ENCODE data around the gene FOXP1.

FOXP1 gene

DNA sequence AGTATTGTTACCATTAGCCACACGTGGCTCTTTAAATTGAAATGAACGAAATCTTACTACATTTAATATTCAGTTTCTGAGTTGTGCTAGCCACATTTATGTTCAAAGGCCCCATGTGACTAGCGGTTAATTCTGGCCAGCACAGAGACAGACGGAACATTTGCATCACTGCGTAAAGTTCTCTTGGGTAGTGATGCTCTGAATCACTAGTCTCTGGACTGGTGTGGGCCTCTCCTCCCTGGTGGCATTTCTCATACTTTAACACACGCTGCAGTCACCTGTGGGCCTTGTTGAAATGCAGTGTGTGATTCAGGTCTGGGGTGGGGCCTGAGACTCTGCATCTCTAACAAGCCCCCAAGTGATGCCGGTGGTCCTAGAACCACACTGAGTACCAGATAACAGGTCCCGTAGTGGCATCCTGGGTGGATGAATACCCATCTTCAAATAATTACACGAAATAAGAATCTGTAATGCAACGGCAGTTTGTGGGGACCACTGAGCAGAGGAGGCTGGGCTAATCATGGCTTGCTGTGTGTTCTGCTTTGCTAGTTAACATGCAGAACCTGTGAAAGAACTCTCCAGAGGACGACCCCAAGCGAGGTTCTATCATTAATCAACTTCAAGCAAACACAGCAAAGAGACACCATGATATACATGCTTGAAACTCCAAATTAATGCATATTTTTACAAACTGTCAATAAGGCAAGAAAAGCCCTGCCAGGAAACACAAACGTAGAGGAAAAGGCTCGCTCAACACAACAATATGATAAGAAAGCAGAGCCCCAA is 623.8 kb downstream of the FOXP1 start:
- peak overlapping the region; percentile 72 for H3K27ac Mint-ChIP-seq
- H3K4me1 Mint-ChIP-seq (ENCODE audit: low read depth): peaks cover 10% of the 10 kb centered on the region
- H3K9me3 Mint-ChIP-seq (ENCODE audit: low read depth): no peaks in the 10 kb centered on the region
- peaks cover 16% of the 10 kb centered on the region for H3K36me3 Mint-ChIP-seq
- H3K27me3 Mint-ChIP-seq: no peaks in the 10 kb centered on the region
- H3K4me3 Mint-ChIP-seq: no peak overlapping the region

DNA sequence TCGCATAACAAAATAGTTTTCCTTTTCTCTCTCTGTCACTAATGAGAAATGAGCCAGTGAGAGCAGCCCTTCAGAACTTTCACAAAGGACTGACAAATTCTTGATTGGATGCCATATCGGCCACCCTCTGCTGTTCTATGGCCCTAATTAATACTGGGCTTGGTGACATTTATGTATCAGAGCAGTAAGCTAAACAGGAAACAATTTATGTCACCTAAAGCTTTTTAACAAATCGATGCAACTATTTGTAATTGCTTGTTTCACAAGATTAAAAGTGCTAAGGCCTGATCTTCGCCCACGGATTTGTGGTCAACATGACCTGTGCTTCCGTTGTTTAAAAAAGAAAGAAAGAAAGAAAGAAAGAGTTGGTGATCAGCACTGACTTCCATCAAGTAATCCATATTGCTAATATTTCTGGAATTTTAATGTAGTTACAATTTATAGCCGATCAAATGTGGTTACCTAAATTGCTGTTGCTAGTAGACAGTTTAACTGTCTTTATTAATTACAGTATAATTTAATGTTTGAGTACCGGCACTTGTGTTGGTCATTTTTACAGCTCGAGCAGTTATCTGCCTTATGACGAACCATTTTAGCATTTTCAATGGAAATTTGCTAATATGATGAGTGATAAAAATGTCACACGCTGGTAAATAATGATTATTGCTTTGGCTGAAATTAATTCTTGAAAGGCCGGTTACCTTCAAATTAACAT is 631.3 kb downstream of the FOXP1 start:
- Mint-ChIP-seq H3K4me1 (ENCODE audit: low read depth) (peaks cover 22% of the 10 kb centered on the region), H3K27me3 (no peaks in the 10 kb centered on the region), H3K36me3 (no peaks in the 10 kb centered on the region), H3K9me3 (ENCODE audit: low read depth) (no peaks in the 10 kb centered on the region), H3K4me3 (no peak overlapping the region), H3K27ac (no peak overlapping the region)

DNA sequence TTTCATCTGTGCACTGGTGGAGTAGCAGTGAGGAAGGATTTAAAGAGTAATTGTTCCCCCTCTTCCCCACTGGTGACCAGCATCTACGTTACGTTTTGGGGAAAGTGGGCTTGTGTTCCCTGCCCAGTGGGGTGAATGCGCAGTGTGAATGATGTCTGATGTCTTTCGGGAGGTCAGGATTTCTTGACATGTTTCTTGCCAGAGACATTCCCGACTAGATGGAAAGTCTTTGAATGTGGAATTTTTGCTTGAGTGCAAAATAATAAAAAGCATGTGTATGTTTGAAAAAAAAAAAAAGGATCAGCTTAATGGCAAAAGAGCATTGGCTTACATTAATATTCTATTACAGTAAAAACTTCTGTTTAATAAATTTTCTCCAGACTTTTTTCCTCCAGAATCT is 632.2 kb downstream of the FOXP1 start:
- H3K9me3 Mint-ChIP-seq (ENCODE audit: low read depth): no peaks in the 10 kb centered on the region
- no peak overlapping the region for H3K4me3 Mint-ChIP-seq
- peak overlapping the region; percentile 72 for H3K27ac Mint-ChIP-seq
- H3K36me3 Mint-ChIP-seq: no peaks in the 10 kb centered on the region
- H3K4me1 Mint-ChIP-seq (ENCODE audit: low read depth): peaks cover 17% of the 10 kb centered on the region
- no peaks in the 10 kb centered on the region for H3K27me3 Mint-ChIP-seq

DNA sequence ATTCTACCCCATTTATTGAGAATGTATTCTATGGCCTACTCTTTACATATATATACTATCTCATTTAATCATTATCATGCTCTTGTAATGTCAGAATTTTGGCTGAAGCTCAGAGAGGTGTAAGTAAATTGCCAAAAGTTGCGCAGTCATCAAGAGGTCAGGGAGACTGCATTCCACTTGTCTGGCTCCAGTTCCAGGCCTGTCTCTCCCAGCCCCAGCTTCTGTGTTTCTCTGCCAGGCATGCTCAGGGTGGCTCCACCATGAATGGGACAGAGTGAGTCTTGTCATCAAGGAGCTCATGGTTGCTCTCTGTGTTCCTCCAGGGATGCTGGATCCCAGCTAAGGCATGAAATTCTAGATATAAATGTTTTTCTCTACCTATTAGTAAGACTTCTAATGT is 635.9 kb downstream of the FOXP1 start:
- peaks cover 15% of the 10 kb centered on the region for H3K4me1 Mint-ChIP-seq (ENCODE audit: low read depth)
- peaks cover 5% of the 10 kb centered on the region for H3K27me3 Mint-ChIP-seq
- H3K9me3 Mint-ChIP-seq (ENCODE audit: low read depth): no peaks in the 10 kb centered on the region
- no peak overlapping the region for H3K27ac Mint-ChIP-seq
- H3K4me3 Mint-ChIP-seq: no peak overlapping the region
- peaks cover 2% of the 10 kb centered on the region for H3K36me3 Mint-ChIP-seq

DNA sequence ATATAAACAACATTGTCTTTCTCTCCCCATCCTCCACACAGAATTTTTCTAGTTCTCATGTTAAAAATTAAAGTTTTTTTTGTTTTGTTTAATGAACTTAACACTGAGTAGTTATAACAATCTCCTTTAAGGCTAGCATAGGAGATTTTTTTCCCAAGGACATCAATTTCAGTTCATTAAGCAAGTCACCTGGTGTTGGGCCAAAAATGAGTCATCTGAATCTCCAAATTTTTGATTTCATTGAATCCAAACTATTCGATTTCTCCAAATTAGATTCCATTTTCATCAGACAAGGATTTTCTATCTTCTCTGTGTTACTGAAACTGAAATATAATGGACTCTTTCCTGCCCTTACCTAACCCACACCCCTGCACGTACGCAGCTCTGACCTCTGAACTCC is 639.6 kb downstream of the FOXP1 start:
- peaks cover 4% of the 10 kb centered on the region for H3K9me3 Mint-ChIP-seq (ENCODE audit: low read depth)
- H3K4me1 Mint-ChIP-seq (ENCODE audit: low read depth): no peaks in the 10 kb centered on the region
- H3K27me3 Mint-ChIP-seq: peaks cover 5% of the 10 kb centered on the region
- peaks cover 2% of the 10 kb centered on the region for H3K36me3 Mint-ChIP-seq
- no peak overlapping the region for H3K27ac Mint-ChIP-seq
- no peak overlapping the region for H3K4me3 Mint-ChIP-seq

DNA sequence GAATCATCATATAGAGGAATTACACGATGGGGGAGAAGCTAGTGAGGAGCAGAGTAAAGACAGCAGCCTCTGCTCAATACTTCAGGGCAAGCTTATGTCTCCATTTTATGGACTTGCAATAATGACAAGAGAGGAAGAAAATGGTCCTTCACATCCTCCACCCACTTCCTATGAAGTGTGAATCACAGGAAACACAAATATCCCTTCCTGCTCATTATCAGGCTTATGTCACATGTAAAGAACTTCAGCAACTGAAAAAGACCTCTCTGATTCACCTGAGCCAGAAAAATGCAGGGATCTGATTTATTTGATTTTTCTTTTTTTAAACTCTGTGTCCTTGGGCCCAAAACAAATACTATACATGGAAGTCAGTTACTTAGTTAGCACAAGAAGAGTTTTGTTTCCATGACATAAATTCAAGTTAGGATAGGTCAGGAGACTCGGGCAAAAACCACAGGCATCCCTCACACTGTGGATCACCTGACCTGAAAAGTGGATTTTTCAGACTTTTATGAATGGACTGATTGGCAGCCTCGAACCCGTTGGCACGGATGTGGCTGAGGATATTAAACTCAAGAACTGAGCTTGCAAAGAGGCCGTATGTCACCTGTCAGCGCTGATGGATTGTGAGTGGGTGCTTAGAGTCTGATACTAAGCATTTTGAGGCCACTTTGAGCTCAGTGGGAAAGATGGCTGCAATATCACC is 650.3 kb downstream of the FOXP1 start:
- Mint-ChIP-seq H3K9me3 (ENCODE audit: low read depth) (no peaks in the 10 kb centered on the region), H3K27me3 (no peaks in the 10 kb centered on the region), H3K27ac (no peak overlapping the region), H3K4me3 (no peak overlapping the region), H3K36me3 (no peaks in the 10 kb centered on the region), H3K4me1 (ENCODE audit: low read depth) (peaks cover 5% of the 10 kb centered on the region)

DNA sequence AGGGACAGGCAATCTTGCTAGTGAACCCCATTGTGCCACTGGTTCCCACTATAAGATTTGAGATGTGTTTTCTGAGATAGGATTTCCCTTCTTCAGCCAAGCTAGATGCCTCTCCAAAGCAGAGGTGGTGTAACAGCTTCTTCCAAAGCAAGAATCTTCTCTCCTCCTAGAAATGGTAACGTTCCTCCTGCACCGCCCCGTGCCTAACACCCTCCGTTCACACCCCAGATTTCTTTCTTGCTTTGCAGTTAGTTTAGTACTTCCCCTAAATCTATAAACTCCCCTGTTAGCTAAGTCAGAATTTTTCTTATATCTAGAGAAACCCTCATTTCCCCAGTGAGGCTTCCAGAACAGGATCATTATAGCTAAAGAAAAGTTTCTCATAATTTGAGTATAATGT is 653.5 kb downstream of the FOXP1 start:
- H3K9me3 Mint-ChIP-seq (ENCODE audit: low read depth): no peaks in the 10 kb centered on the region
- H3K27ac Mint-ChIP-seq: no peak overlapping the region
- H3K4me1 Mint-ChIP-seq (ENCODE audit: low read depth): peaks cover 5% of the 10 kb centered on the region
- H3K27me3 Mint-ChIP-seq: no peaks in the 10 kb centered on the region
- H3K36me3 Mint-ChIP-seq: no peaks in the 10 kb centered on the region
- no peak overlapping the region for H3K4me3 Mint-ChIP-seq

DNA sequence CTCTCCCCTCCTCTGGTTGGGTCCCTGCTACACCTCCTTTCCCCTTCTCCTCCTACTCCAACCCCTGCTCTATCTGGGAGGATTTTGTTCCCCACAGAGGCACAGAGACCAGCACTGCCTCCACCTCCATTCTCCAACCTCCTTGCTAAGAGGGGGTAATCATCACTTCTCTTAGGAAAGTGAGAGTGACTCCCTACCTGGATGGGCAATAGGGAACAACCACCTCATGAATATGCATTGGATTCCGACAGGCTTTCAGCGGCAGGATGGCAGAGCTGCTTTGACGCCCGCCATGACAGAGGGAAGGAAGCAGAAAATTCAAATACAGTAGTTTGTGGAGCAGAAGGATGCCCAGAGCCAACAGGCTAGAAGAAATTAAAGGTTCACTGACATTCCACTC is 656.3 kb downstream of the FOXP1 start:
- H3K27me3 Mint-ChIP-seq: no peaks in the 10 kb centered on the region
- no peak overlapping the region for H3K27ac Mint-ChIP-seq
- H3K9me3 Mint-ChIP-seq (ENCODE audit: low read depth): peaks cover 3% of the 10 kb centered on the region
- H3K4me1 Mint-ChIP-seq (ENCODE audit: low read depth): no peaks in the 10 kb centered on the region
- H3K36me3 Mint-ChIP-seq: no peaks in the 10 kb centered on the region
- H3K4me3 Mint-ChIP-seq: no peak overlapping the region

DNA sequence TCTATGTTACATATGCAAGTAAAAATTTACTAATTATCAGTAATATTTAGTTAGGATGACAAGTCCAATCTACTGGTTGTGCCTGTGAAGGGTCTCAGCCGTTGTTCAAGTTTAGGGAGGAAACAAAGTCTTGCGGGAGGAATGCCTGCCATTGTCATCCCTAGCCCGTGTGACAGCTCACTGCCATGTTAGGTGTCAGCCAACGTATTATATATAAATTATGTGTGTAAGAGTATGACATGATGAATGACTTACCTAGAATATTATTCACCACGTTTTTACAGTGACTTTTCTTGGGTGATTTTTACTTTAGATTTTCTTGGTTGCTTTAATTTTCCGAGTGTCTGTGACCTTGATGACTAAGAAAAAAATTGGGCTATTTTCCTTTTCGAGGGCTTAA is 656.7 kb downstream of the FOXP1 start:
- no peaks in the 10 kb centered on the region for H3K4me1 Mint-ChIP-seq (ENCODE audit: low read depth)
- H3K9me3 Mint-ChIP-seq (ENCODE audit: low read depth): peaks cover 3% of the 10 kb centered on the region
- no peaks in the 10 kb centered on the region for H3K27me3 Mint-ChIP-seq
- H3K36me3 Mint-ChIP-seq: no peaks in the 10 kb centered on the region
- H3K27ac Mint-ChIP-seq: no peak overlapping the region
- H3K4me3 Mint-ChIP-seq: no peak overlapping the region

DNA sequence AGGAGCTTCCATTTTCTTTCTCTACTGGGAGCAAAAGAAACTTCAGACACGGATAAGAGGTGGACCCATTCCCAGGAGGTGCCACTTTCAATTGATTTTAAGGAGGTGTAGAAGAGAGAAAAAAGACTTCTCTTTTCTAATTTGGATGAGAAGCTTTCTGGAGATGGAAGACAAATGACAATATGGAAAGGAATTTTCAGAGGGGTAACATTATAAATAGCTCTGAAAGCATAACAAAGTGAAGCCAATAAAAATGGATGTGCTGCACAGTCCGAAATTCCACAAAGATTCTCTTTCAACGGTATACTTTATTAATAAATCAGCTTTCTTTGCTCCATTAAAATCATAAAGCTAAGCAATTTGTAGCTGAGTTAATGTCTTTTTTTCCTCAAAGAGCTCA is 663.9 kb downstream of the FOXP1 start:
- Mint-ChIP-seq H3K4me1 (ENCODE audit: low read depth) (no peaks in the 10 kb centered on the region), H3K9me3 (ENCODE audit: low read depth) (peaks cover 3% of the 10 kb centered on the region), H3K4me3 (no peak overlapping the region), H3K36me3 (no peaks in the 10 kb centered on the region), H3K27me3 (peaks cover 2% of the 10 kb centered on the region), H3K27ac (no peak overlapping the region)

DNA sequence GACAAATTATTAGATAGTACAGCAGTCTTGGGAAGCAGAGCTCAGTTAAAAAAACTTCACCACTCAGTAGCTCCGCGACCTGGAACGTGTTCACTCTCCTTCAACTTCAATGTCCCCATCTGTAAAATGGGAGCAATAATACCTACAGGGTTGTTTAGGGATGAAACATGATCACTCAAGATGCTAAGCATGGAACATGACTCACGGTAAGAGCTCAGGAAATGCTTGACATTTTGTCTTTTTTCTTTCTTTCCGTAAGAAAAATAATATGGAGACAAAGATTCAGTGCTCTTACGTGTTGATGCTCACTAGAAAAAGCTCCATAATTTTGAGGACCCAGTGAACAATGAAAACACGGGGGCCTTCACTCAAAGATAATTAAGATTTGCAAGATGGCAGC is 664.4 kb downstream of the FOXP1 start:
- Mint-ChIP-seq H3K27me3 (peaks cover 2% of the 10 kb centered on the region), H3K4me3 (no peak overlapping the region), H3K9me3 (ENCODE audit: low read depth) (peaks cover 3% of the 10 kb centered on the region), H3K36me3 (no peaks in the 10 kb centered on the region), H3K4me1 (ENCODE audit: low read depth) (no peaks in the 10 kb centered on the region), H3K27ac (no peak overlapping the region)

DNA sequence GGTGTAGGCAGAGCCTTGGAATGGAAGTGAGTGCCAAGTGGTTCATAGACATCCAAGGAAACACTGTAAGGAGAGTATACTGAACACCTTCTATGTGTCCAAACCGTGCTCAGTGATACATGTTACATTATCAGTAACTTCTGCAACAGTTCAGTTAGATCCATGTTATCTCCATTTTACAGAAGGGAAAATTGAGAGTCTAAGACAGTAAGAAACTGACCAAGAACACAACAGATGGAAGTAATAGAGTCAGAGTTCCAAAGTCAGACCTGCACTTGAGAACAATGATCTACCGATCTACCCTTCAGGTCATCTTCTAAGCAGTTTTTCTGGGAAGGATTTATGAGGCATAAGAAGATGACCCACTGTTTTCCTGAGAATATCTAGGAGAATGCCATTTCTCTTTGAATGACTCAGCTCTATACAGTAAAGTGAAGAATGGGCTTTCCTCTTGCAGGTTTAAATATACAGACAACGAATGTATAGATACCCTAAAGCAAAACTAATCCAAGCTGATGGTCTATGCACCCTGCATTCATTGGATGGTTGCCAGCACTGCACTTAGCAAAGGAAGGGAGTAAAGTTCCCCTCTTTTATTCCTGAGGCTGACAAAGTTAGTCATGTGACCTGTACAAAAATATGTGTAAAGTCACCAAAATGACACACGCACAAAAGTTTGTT is 667.0 kb downstream of the FOXP1 start:
- Mint-ChIP-seq H3K27me3 (peaks cover 2% of the 10 kb centered on the region), H3K36me3 (no peaks in the 10 kb centered on the region), H3K4me3 (no peak overlapping the region), H3K27ac (no peak overlapping the region), H3K4me1 (ENCODE audit: low read depth) (no peaks in the 10 kb centered on the region), H3K9me3 (ENCODE audit: low read depth) (no peaks in the 10 kb centered on the region)

DNA sequence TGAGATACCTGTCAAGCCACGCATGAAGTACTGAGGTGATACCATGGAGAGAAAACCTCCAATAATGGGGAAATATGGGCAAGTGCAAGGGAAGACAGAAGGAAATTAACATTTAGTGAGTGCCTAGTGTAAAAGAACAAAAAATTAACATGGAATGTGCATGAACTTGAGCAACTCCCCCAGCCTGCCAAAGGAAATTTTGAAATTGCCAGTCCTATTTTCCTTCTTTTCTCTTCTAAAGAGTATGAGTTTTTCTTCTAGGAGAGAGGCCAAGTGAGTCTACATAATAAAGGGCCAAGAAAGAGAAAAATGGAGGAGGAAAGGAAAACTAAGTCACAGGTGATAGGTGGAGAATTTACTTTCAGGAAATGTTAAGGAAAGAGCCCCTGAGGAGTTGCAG is 668.7 kb downstream of the FOXP1 start:
- Mint-ChIP-seq H3K27ac (no peak overlapping the region), H3K9me3 (ENCODE audit: low read depth) (no peaks in the 10 kb centered on the region), H3K4me3 (no peak overlapping the region), H3K4me1 (ENCODE audit: low read depth) (no peaks in the 10 kb centered on the region), H3K27me3 (peaks cover 4% of the 10 kb centered on the region), H3K36me3 (no peaks in the 10 kb centered on the region)

DNA sequence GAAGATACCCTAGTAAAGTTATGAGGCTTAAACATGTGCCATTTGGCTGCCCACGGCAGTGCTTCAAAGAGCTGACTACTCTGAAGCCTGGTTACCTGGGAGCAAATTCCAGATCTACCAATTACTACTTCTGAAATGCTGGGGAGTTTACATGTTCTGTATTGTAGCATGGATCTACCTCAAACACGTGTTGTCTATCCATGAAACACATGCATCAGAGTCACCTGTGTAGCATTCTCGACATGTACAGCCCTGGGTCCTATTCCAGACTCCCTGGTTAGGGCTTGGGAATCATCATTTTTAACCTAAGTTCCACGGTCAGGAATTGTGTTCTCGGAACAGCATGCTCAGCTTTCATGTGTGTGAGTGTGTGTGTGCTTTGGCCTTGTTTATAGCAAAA is 671.8 kb downstream of the FOXP1 start:
- Mint-ChIP-seq H3K27me3 (peaks cover 1% of the 10 kb centered on the region), H3K4me3 (no peak overlapping the region), H3K4me1 (ENCODE audit: low read depth) (no peaks in the 10 kb centered on the region), H3K27ac (no peak overlapping the region), H3K36me3 (no peaks in the 10 kb centered on the region), H3K9me3 (ENCODE audit: low read depth) (no peaks in the 10 kb centered on the region)

DNA sequence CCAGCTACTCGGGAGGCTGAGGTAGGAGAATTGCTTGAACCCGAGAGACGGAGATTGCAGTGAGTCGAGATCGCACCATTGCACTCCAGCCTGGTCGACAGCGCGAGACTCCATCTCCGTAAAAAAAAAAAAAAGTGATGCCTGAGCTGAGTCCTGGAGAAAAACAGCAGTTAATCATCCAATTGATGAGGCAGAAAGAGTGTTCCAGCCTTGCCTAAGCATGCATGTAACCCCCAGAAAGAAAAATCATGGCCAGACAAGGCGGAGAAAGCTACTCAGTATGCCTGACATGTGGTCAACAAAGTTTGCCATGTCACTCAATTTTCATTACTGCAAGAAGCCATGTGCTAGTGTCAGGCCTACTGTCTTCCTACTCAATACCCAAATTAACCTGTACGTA is 678.0 kb downstream of the FOXP1 start:
- Mint-ChIP-seq H3K36me3 (no peaks in the 10 kb centered on the region), H3K4me3 (no peak overlapping the region), H3K9me3 (ENCODE audit: low read depth) (no peaks in the 10 kb centered on the region), H3K27ac (no peak overlapping the region), H3K4me1 (ENCODE audit: low read depth) (no peaks in the 10 kb centered on the region), H3K27me3 (peaks cover 6% of the 10 kb centered on the region)
